ENCODE measurements around the gene PLPP1.

DNA sequence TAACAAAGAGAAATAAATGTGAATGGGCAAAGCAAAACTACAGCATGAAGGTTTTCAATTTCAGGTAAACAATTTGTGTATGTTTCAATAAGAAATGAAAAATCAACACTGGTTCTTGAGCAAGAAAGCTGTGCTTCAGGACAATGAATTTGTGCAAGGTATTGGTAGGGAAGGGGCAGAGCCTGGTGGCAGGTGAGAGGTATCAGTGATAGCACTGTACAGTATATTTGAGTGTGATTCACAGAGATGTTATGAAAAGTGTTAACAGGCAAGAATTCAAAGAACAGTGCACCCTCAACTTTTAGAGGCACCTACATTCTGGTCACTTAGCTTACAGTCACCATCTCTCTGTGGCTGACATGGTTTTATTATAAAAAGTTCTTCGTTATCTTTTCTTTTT is 25.7 kb downstream of the PLPP1 start:
- TF ChIP-seq CTCF (IDR thresholded peaks at IDR 0.05; ENCODE audit: low read depth, low read length) (no peak), EZH2phosphoT487 (IDR thresholded peaks at IDR 0.05; ENCODE audit: low read depth) (no peak)

Measured in OCI-LY3 (cell line).